ENCODE data around the gene FAM43A.

Gene FAM43A

DNA sequence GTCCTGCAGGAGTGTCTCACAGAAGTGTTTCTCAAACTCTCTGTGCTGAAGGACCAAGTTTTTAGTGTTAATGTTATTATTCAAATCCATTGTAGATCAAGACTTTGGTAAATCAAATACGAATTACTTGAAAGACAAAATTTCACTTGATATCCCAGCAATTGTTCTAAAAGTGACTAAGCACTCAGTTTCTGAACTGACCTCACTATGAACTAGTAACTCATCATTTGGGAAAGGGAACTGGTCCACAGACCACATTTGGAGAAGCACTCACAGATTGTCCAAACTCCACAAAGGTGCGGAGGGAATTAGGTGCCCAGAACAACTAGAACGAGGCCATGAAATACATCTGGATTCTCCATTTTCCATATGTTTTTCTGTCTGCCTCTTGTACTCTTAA lies 25.6 kb downstream of the FAM43A start:
- no peak for DNase-seq (ENCODE audit: low spot score)

- DNase-seq (ENCODE audit: low spot score), result peak; percentile 20
These were observed 26.2 kb downstream of the FAM43A start for GRCh38 chr3:194711913-194712312.

DNA sequence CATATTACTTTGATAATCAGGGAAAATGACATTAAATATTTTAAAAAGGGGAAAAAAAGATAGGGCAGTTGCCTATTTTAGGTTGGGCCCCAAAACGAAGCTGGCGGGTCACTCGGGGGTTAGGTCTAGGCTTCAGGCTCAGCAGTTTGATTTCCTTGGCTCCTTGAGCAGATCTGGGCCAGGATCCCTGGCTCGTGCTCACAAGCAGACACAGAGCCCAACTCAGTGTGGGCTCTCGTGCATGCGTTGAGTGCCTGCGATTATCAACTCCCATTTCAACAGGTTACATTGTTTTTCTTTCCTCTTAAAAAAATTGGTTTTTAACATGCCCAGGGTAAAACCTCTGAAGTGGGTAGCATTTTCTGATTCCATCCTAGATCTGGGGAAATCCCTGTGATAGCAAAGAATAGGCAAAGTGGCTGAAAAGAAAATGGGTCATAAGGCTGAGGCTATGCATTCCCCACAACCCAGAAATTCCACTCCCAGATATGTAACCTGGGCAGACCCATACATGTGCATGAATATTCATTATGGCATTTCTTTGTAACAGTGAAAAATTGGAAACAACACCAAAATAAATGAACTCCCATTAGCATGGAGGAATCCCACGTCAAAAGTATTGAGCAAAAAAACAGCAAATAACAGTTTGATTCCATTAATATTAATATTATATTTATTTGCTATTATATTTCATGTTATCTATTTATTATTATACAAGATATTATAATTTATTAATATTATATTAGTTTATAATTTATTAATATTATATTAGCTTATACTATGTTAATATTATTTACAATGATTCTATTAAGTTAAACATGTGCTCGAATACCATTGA lies 27.8 kb downstream of the FAM43A start:
- no peak for DNase-seq (ENCODE audit: low spot score)

DNA sequence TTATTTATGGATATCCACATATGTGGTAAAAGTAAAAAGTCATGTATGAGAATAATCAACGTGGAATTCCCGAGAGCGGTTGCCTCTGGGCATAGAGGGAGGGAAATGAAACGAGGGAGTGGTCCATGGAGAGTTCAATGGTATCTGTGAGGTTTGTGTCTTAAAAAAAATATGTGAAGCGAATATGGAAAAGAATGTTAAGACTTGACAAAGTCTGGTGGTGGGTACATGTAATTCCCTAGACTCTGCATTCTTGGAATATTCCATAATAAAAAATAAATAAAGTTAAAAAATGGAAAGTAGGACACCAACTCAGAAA lies 28.4 kb downstream of the FAM43A start:
- no peak for DNase-seq (ENCODE audit: low spot score)

DNA sequence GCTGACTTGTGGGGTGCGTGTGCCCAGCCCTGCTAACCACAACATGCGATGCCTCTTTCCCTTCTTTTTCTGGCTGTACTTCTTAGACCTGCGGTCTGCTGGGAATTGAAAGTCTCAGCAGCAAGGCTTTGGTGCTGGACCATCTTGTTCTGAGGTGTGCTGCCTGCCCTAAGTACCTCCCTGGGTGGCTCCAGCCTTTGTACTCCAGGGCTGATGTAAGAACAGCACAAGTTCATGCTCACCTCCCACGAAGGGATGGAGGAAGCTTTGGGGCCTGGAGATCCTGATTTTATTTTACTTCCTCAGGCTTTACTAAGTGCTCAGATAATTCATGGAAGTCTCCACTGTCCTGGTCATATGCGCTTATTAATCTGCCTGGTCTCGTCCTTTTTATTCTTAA lies 28.9 kb downstream of the FAM43A start:
- no peak for DNase-seq (ENCODE audit: low spot score)

DNA sequence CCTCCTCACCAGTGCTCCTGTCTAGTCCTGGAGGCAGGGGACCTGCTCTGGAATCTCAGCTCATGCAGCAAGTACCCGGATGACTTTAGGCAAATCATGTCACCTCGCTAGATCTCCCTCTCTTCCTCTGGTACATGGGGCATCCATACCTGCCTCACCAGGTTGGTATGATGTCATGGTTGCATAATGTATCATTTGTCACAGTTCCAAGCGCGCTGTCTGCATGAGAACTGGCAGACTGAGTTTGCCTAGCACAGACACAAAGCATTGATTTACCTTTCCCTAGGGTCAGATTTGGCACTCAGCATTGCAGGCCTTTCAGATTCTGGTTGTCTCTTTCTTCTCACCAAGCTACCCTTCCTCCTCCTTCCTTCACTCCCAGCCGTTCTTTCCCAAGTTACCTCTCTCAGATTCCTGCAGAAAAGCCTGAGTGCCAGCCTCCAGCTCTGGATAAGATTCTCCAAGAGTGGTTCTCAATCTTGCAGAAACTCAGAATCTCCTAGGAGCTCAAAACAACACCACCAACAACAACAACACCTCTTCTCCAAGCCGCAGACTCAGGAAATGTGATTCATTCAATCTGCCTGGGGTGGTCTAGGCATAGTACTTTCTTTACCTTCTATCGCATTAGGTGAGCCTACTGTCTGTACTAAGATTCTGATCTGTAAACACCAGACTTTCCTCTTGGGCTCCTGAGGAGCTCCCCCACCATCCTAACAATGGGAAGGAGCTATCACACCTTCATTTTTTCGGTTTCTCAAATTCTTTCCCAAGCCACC lies 29.5 kb downstream of the FAM43A start:
- no peak for DNase-seq (ENCODE audit: low spot score)

GRCh38 chr3:194718079-194718478 lies 32.4 kb downstream of the FAM43A start:
- DNase-seq (ENCODE audit: low spot score), result no peak

DNA sequence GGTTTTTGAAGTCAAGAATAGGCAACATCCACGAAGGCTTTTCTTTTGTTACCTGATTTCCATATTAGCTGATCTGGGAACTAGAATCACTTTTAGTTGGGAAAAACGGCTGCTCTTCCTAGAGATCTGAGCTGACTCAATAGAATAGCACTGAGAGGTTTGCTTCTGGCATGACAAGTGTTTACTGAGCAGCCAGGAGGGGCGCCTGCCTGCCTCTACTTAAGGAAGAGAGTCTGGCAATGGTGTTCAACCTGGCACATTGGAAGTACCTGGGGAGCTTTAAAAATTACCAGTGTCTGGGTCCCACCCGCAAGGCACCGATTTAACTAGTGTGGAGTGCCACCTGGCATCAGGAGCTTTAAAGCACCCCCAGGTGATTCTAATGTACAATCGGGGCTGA lies 34.4 kb downstream of the FAM43A start:
- DNase-seq (ENCODE audit: low spot score), result no peak

GRCh38 chr3:194723846-194724618 lies 38.3 kb downstream of the FAM43A start:
- DNase-seq (ENCODE audit: low spot score), result no peak

GRCh38 chr3:194725346-194725745 lies 39.7 kb downstream of the FAM43A start:
- no peak for DNase-seq (ENCODE audit: low spot score)

DNA sequence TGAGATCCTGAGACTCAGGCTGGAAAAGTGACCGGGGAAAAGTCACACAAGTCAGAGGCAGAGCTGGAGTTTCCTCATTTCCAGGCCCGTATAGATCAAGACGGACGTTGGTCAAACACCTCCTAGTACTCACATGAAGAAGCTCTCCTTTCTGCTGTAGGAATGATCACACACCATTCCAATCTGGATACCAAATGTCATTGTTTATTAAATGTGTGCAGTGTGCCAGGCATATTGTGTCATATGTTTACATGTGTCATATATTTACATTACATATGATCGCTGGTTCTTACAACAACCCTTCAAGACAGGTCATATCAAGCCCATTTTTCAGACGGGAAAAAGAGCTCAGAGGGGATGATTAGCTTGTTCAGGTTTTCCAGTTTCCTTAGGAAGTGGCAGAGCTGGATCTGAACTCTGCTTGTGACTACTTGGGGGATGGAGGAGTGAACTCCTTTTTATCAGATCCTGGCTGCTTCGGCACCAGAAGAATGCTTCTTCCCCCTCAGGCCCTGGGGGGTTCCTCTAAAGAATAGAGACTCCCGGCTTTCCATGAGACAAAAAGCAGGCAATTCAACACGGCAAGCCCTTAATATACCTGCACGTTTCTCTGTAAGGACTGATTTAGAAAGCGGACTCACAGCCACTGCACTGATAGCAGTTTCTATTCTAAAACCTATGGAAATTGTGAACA lies 41.9 kb downstream of the FAM43A start:
- no peak for DNase-seq (ENCODE audit: low spot score)

DNA sequence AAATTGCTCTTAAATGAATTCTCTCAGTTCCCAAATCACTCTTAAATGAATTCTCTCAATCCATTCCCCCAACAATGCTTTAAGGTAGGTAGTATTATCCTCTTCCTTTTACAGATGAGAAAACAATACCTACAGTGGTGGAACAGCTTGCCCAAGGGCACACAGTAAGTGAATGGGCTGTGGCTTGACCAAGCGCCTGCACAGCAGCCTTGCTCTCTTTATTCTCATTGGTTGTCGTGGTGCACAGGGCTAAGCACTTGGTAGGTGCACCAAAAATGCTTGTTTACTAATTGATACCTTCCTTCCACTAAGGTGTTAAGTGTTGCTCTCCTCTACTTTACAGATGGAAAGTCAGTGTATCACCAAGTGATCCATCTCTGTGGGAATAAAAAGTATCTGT lies 43.3 kb downstream of the FAM43A start:
- no peak for DNase-seq (ENCODE audit: low spot score)

DNA sequence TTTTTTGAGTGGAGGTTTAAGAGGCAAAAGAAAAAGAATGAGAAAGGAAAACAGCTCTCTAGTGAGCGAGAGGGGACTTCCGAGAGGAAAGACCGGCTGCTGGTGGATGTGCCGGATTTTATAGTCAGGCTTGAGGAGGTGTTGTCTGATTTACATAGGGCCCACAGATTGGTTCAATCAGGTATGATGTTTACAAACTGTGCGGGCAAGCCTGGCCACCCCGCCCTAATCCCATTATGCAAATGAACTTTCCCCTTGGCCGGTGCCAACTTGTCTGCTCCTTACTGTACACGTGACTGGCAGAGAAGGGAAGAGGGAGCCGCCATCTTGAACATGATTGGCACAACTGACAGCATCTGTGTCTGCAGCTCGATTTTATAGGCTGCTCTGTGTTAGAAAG lies 44.7 kb downstream of the FAM43A start:
- DNase-seq (ENCODE audit: low spot score), result no peak

DNA sequence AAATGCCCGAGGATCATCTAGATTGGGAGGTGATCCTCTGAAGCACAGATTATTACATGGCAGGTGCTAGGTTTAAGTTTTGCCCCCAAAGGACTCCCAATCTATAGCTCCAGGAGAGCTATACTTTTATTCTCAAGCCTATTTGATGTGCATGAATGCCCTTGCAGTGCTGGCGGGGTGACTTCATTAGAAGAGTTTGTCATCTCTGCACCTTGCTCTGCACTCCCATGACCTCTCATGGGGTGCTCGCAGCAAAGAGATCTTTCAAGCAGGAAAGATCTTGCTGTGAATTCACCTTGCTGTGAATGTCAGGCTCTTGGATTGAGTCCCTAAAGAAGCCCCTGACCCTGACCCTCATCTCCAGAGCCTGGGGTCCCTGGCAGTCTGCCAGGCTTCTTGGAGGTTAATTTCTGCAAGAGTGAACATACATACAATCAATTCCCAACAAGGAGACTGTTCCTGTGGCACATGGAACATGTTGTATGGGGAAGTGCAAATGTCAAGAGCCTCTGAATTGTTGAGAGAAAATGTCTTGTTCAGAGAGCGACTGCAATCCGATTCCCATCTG lies 45.9 kb downstream of the FAM43A start:
- DNase-seq (ENCODE audit: low spot score), result no peak

GRCh38 chr3:194732617-194733016 lies 46.9 kb downstream of the FAM43A start:
- no peak for DNase-seq (ENCODE audit: low spot score)

DNA sequence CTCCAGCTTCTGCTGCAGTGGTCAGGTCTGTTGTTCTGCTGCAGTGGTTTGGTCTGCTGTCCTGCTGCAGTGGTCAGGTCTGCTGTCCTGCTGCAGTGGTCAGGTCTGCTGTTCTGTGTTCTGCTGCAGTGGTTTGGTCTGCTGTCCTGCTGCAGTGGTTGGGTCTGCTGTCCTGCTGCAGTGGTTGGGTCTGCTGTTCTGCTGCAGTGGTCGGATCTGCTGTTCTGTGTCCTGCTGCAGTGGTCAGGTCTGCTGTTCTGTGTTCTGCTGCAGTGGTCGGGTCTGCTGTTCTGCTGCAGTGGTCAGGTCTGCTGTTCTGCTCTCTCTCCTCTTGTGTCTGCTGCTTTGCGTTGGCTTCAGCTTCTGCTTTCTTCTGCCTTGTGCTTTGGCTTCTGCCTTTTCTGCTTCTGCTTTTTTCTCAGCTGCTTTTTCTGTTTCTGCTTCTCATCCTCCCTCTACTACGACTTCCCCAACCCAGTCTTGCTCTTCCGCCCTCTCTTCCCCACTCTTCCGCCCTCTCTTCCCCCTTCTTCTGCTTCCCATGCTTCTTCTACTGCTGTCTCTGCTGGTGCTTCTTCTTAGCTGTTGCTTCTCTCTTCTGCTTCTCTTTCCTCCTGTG lies 50.7 kb downstream of the FAM43A start:
- DNase-seq (ENCODE audit: low spot score), result no peak

- DNase-seq (ENCODE audit: low spot score), result no peak
These were observed 51.4 kb downstream of the FAM43A start for GRCh38 chr3:194736896-194737600.
